GM21723 (cell line): ENCODE measurements around the gene RBM26.

Source experiments
- ATAC-seq: cut with Tn5 transposase; IDR thresholded peaks from one replicate; pipeline ENCODE4 v1.9.1; 2021; ENCODE audit warnings: mild to moderate bottlenecking, moderate library complexity; ENCODE audit not compliant: unreplicated experiment

The RBM26 gene

DNA sequence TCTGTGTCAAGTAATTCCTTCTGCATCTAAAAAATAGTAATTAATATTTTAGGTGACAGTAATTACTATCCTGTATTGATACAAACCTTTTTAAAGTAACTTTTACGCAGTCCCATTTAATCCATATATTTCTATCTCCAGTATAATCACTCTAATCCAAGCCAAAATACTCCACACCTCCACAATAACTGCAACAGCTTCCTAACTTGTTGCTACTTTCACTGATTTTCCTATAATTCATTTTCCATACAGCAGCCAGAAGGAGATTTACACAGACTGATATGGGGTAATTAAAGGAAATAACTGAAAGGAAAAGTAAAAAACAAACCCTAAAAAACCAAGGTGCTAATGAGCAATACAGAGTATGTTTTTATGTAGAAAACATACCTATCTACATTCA is 64.9 kb downstream of the RBM26 start:
- no peak for ATAC-seq

GRCh38 chr13:79340490-79340889 is 65.6 kb downstream of the RBM26 start:
- no peak for ATAC-seq

GRCh38 chr13:79338343-79338742 is 67.7 kb downstream of the RBM26 start:
- ATAC-seq: no peak

- ATAC-seq: no peak
These were observed 69.1 kb downstream of the RBM26 start for GRCh38 chr13:79336966-79337365.

- no peak for ATAC-seq
These were observed 77.5 kb downstream of the RBM26 start for GRCh38 chr13:79328510-79328909.

GRCh38 chr13:79320433-79320832 is 85.6 kb downstream of the RBM26 start:
- no peak for ATAC-seq

DNA sequence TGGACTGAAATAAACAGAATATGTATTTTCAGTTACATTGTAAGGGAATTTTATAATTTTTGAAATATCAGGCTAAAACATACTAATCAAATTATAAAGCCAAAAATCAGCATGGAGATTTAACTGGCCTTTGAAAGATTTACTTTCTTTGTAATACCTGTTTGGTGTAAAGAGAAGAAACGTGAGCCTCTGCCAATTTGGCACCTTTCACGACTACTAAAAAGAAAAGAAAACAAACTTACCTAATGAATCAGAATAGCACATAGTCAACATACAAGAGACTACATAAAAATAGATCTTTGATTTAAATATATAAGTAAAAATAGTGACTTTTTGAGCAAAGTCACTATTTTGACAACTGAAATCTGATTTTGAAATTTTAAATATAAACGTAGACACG is 87.4 kb downstream of the RBM26 start:
- no peak for ATAC-seq

- ATAC-seq: no peak
These were observed 88.2 kb downstream of the RBM26 start for GRCh38 chr13:79317856-79318255.

- no peak for ATAC-seq
These were observed 91.4 kb downstream of the RBM26 start for GRCh38 chr13:79314652-79315051.

DNA sequence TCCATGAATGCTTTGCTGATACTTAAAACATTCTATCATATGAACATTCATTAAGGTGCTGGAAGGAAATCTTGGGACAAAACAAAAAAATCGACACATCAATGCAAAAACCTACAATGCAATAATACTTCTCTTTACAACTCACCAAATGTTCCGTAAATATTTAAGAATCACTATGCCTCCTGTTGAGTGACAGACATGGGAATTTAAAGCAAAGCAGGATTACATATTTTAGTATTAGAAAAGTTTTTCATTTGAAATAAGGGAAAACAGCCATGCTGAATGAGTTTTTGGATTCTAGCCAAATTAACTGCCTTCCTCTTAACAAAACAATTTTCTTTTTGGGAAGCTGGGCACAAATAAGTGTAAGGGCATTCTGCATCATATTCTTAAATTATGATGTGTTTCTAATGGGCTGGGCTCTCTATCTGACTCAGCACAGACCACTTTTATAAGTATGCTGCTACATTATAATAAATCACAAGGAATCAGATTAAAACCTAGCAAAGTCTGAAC is 93.7 kb downstream of the RBM26 start:
- no peak for ATAC-seq

- no peak for ATAC-seq
These were observed 94.7 kb downstream of the RBM26 start for GRCh38 chr13:79311386-79311785.

DNA sequence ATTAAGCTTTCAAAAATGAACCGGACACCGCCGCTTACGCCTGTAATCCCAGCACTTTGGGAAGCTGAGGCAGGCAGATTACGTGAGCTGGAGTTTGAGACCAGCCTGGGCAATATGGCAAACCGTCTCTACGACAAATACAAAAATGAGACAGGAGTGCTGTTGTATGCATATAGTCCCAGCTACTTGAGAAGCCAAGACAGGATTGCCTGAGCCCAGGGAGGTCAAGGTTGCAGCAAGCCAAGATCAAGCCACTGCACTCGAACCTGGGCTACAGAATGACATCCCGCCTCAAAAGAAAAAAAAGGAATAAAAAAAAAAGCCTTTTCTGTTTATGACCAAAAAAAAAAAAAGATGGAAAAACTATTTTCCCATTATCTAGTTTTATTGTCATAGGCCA is 96.4 kb downstream of the RBM26 start:
- no peak for ATAC-seq

GRCh38 chr13:79307866-79308298 is 98.2 kb downstream of the RBM26 start:
- ATAC-seq: peak; percentile 71

DNA sequence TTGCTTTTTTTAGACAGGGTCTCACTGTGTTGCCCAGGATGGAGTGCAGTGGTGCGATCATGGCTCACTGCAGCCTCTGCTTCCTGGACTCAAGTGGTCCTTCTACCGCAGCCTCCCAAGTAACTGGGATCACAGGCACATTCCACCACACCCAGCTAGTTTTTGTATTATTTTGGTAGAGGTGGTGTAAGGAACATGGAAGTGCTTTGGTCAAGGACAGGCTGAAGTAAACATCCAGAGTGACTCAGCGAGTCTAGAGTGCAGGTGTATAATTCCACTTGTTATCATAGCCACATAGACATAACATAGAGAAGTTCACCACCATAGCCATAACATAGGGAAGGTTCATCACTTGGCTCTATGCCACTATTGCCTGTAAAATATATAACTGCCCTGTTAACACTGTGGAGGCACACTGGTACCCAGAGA is 98.6 kb downstream of the RBM26 start:
- ATAC-seq: no peak

DNA sequence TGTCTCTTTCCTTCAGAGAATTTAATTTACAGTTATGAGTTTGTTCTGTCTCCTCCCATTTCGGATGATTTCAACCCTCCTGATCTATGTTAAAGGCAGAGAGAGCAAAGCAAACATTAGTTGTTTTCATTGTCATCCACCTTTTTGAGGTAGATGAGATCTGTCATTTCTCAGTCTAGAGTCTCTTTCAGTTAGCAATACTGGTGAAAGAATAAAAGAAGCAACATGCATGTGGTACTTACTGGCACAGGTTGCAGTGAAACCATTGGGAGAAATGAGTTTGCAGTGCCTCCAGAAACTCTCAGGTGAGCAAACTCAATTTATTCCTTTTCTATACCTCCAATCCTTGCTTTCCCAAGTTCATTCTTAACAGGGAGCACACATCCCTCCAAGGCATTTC is 99.4 kb downstream of the RBM26 start:
- ATAC-seq: no peak

DNA sequence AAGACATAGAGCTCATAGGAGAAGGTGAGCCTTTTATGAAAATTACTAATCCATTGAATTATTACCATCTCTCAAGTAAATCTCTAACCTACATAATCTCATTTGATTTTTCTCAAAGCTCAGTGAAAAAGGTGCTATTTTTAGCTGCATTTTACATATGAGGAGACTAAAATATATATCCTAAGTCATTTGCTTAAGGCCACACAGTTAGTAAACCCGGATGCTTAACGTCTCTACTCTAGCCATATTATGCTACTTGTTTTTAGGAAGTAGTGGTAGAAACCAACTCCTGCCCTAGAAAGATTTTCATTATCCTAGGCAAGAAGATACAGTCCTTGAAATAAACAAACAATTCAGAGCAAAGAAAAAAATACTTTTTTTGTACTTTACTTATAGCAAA is 108.9 kb downstream of the RBM26 start:
- peak; percentile 68 for ATAC-seq

DNA sequence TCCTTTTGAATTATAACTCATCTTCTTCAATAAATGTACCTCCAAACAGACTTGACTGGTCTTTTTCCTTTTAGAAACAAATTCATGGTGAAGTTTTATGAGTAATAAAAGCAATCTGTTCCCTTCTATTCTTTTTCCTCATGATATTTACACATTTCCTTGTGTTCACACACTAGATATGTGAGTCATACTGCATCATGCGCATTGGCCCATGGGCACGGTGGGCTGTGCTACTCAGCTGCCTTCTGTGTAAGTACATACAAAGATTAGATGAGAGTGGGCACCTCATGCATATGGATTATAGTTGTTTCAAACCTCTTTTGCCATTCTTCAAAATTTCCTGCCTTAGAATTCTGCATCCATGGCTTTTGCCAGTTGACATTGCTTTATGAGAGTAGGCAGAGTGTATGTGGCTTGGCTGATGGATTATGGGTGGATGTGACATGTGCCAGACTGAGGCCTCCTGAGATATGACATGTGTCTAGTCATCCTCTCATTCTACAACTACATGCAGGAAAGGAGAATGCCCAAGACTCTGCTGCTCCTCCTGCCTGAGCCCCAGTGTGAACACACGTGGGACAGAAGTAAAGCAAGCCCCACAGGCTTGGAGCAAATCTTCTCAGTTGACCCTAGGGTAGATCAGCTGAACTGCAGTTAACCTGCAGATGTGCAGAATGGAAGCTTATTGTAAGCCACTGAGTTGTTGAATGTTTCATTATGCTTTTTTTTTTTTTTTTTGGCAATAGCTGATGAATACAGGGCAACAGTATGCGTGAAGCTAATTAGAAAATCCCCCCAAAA is 109.9 kb downstream of the RBM26 start:
- no peak for ATAC-seq

DNA sequence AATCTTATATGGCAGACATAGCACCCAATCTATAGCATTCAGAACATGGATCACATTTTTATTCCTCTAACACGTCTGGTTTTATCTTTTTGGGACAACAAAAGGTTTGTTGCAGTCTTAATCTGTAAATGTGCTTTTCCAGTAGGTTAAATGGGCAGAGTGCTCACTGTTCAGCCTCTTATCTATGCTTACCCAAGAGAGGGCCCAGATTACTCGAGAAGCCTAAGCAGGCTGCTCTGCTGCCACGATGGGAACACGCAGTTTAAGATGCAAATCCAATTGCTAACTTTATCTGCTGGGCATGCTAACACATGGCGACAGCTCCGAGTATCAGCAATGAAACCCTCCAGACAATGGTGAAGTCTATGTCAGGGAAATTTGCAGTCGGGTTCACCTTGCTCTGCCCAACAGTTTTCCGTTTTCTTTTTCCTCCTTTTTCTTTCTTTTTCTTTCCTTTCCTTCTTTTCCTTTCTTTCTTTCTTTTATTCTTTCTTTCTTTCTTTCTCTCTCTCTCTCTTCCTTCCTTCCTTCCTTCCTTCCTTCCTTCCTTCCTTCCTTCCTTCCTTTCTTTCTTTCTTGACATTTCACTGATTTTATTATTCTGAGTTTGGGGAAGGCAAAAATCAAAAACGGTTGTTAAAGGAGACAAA is 115.3 kb downstream of the RBM26 start:
- no peak for ATAC-seq

GRCh38 chr13:79289571-79289970 is 116.5 kb downstream of the RBM26 start:
- no peak for ATAC-seq

- ATAC-seq: no peak
These were observed 117.9 kb downstream of the RBM26 start for GRCh38 chr13:79287939-79288795.

- ATAC-seq: no peak
These were observed 120.9 kb downstream of the RBM26 start for GRCh38 chr13:79285159-79285558.
